ENCODE data around the gene NAA30.

DNA sequence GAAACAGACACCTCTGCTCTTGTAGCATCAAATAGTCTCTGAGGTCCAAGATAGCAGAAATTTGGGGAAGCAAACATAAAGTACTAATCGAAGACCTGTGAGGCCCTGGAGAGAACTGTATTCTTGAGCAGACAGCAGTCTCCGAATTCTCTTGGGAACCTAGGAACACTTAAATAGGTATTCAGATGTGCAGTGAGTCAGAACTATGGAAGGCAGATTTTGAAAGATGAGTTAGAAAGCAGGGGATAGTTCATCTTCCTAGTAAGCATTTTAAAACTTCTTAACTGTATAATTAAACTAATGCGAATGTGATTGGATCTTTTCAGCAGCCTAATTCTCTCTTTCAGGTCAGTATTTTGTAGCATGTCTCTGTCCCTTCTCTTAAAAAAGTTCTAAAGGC, 30.6 kb downstream of the NAA30 start:
- no peak for TF ChIP-seq CTCF (IDR thresholded peaks at IDR 0.05)
- TF ChIP-seq EP300 (IDR thresholded peaks at IDR 0.05), result no peak
- TF ChIP-seq POLR2A (IDR thresholded peaks at IDR 0.05), result no peak
- TF ChIP-seq POLR2AphosphoS5 (IDR thresholded peaks at IDR 0.05), result no peak

Measured in suprapubic skin (tissue), 4 donors.